SK-N-MC (cell line): Measurements from ENCODE around the gene MRPL27.
"Not testable (repeated sequence)": the region's sequence is repeated elsewhere in the genome, so short reads cannot be mapped to it uniquely, and the experiment has no call there.

Source experiments
- DNase-seq: peaks from one replicate; pipeline ENCODE4 v3.0.0-alpha.2; 2011; ENCODE audit warnings: low read depth, low spot score
- H3K27ac ChIP-seq: fragments of 200-600 bp; sonication (generic); 2 replicates; pipeline ENCODE4 v1.5.1; 2016; ENCODE audit warnings: mixed run types
- H3K36me3 ChIP-seq: fragments of 200-600 bp; sonication (generic); 2 replicates; pipeline ENCODE4 v1.6.1; 2017; ENCODE audit warnings: antibody characterized with exemption, low read length, mixed read lengths; ENCODE audit not compliant: insufficient read depth
- H3K4me3 ChIP-seq: fragments of 200-600 bp; sonication (generic); 2 replicates; pipeline ENCODE4 v1.5.1; 2016
- H3K9ac ChIP-seq: fragments of 200-600 bp; sonication (generic); 2 replicates; pipeline ENCODE4 v1.8.0; 2017; ENCODE audit warnings: mixed run types, mixed read lengths; ENCODE audit not compliant: insufficient read length
- H3K9me3 ChIP-seq: fragments of 200-600 bp; sonication (generic); 2 replicates; pipeline ENCODE4 v1.6.1; 2017; ENCODE audit warnings: low read depth, mild to moderate bottlenecking, antibody characterized with exemption, low read length, moderate library complexity, mixed read lengths
- EZH2 ChIP-seq: fragments of 200-600 bp; sonication (generic); IDR thresholded peaks from one replicate; pipeline ENCODE4 v1.6.1; 2017; ENCODE audit warnings: antibody characterized with exemption
- FOXP2 ChIP-seq: optimal IDR thresholded peaks from 2 replicates; pipeline ENCODE3; 2011; ENCODE audit warnings: mild to moderate bottlenecking, moderate library complexity; ENCODE audit not compliant: insufficient read depth; ENCODE audit errors: extremely low read length, control extremely low read depth
- POLR2AphosphoS5 ChIP-seq: IDR thresholded peaks from 2 replicates; pipeline ENCODE4 v1.6.1; 2012; ENCODE audit warnings: mild to moderate bottlenecking, low read depth, low read length, borderline replicate concordance

MRPL27 gene

DNA sequence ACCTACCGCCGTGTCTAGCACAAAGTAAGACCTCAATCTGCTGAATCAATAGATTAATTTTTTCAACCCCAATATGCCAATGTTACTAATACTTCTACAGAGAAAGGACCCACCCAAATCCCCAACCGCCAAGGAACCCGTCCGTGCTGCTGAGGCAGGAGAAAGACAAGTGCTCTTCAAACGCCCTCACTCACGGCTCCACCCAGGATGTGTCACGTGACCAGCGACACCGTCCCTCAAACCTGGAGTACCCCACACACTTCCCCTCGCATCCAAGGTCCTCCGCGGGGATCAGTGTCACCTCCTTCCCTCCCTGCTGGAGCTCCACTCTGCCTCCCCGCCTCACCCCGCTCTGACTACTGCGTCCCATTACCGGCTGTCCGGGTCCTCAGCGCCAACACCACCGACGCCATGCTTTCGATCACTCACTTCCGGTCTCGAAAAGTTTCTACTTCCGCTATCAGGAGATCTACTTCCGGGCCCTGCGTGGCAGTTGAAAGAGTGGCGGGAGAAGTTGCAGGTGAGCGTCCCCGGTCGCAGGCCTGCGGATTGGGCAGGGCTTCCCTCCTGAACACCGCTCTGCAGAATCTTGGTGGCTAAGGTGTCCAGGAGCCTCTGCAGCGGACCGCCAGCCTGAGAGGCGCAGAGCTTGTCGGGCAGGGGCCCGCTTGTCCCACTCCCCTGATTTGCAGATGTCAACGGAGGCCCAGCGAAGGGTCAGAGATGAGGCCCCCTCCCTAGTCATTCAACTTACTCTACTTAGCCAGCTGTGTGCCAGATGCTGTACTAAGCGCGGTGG, at the start of gene MRPL27, which contains the start of gene EME1:
TSS of gene MRPL27 (minus strand) at position 427 of the 799 bp plus-strand sequence. CDS start at position 413, 14 bp downstream.
TSS of gene EME1 (plus strand) at position 472 of the 799 bp plus-strand sequence. CDS start 1,980 bp downstream, outside the sequence.
- DNase-seq: peak; percentile 64
- peak within 1 kb of the TSS; percentile 97 for H3K9ac ChIP-seq
- H3K4me3 ChIP-seq: peak within 1 kb of the TSS; percentile 99
- TF ChIP-seq POLR2AphosphoS5 (peak; percentile 98), FOXP2 (no peak), EZH2 (no peak)
- no peaks in the 10 kb centered on the region for H3K9me3 ChIP-seq
- peaks cover 40% of the 10 kb centered on the region for H3K36me3 ChIP-seq
- H3K27ac ChIP-seq: peak within 1 kb of the TSS; percentile 96

DNA sequence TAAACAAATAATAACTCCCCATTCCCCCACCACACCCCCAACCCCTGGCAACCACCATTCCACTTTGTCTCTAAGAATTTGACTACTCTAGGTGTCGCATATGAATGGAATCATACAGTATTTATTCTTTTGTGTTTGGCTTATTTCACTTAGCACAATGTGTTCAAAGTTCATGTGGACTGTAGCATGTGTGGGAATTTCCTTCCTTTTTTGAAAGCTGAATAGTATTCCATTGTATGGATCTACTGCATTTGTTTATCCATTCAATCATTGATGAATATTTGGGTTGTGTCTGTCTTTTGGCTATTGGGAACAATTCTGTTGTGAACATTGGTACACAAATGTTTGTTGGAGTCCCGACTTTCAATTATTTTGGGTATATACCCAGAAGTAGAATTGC, 49.8 kb upstream of the MRPL27 start:
- TF ChIP-seq EZH2: no peak
- TF ChIP-seq POLR2AphosphoS5: no peak
- TF ChIP-seq FOXP2: no peak
- no peak overlapping the region for H3K27ac ChIP-seq
- no peaks in the 10 kb centered on the region for H3K9me3 ChIP-seq
- no peak overlapping the region for H3K4me3 ChIP-seq
- no peak for DNase-seq
- H3K9ac ChIP-seq: no peak overlapping the region
- no peaks in the 10 kb centered on the region for H3K36me3 ChIP-seq

GRCh38 chr17:50421308-50422051, 48.5 kb upstream of the MRPL27 start:
- no peaks in the 10 kb centered on the region for H3K9me3 ChIP-seq
- peak; percentile 57 for DNase-seq
- H3K9ac ChIP-seq: no peak overlapping the region
- peak overlapping the region; percentile 91 for H3K27ac ChIP-seq
- H3K4me3 ChIP-seq: peak overlapping the region; percentile 69
- H3K36me3 ChIP-seq: no peaks in the 10 kb centered on the region
- TF ChIP-seq EZH2 (no peak), FOXP2 (no peak), POLR2AphosphoS5 (no peak)

GRCh38 chr17:50420419-50421112, 47.6 kb upstream of the MRPL27 start:
- Histone ChIP-seq H3K4me3 (peak overlapping the region; percentile 69), H3K9me3 (no peaks in the 10 kb centered on the region), H3K36me3 (no peaks in the 10 kb centered on the region), H3K27ac (no peak overlapping the region), H3K9ac (no peak overlapping the region)
- no peak for DNase-seq
- TF ChIP-seq EZH2 (no peak), POLR2AphosphoS5 (no peak), FOXP2 (no peak)

GRCh38 chr17:50419577-50419976, 46.6 kb upstream of the MRPL27 start:
- not testable (repeated sequence) for H3K4me3 ChIP-seq, H3K9me3 ChIP-seq, H3K27ac ChIP-seq, DNase-seq, H3K9ac ChIP-seq, H3K36me3 ChIP-seq

- TF ChIP-seq POLR2AphosphoS5 (no peak), EZH2 (no peak), FOXP2 (no peak)
- H3K4me3 ChIP-seq: no peak overlapping the region
- no peaks in the 10 kb centered on the region for H3K36me3 ChIP-seq
- H3K9me3 ChIP-seq: no peaks in the 10 kb centered on the region
- H3K27ac ChIP-seq: no peak overlapping the region
- DNase-seq: no peak
- H3K9ac ChIP-seq: no peak overlapping the region
These were observed 41.8 kb upstream of the MRPL27 start for GRCh38 chr17:50414808-50415207.

- DNase-seq: no peak
These were observed 39.3 kb upstream of the MRPL27 start for GRCh38 chr17:50412188-50412732.

DNA sequence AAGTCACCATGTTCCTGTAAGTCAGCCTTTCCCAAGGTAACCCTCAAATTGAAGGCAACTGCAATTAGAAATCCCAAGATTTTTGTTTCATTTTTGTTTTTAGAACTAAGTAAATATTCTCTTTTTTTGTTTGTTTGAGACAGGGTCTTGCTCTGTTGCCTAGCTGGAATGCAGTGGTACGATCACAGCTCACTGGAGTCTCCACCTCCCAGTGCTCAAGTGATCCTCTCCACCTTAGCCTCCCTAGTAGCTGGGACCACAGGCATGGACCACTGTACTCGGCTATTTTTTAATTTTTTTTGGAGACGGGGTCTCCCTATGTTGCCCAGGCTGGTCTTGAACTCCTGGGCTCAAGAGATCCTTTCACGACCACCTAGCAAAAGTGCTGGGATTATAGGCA, 34.9 kb upstream of the MRPL27 start:
- H3K9me3 ChIP-seq: no peaks in the 10 kb centered on the region
- no peak overlapping the region for H3K27ac ChIP-seq
- H3K4me3 ChIP-seq: no peak overlapping the region
- H3K36me3 ChIP-seq: no peaks in the 10 kb centered on the region
- DNase-seq: no peak
- no peak for TF ChIP-seq EZH2
- H3K9ac ChIP-seq: no peak overlapping the region

More at GRCh38 chr17:50412188-50412732, 39.3 kb upstream of the MRPL27 start:
- Histone ChIP-seq H3K4me3 (no peak overlapping the region), H3K36me3 (no peaks in the 10 kb centered on the region), H3K27ac (no peak overlapping the region), H3K9ac (no peak overlapping the region), H3K9me3 (no peaks in the 10 kb centered on the region)
- TF ChIP-seq POLR2AphosphoS5 (no peak), FOXP2 (no peak), EZH2 (no peak)
